ENCODE results near the gene TMEM91.
"Not testable (repeated sequence)": the region's sequence is repeated elsewhere in the genome, so short reads cannot be mapped to it uniquely, and the experiment has no call there.

- TF ChIP-seq POLR2AphosphoS5 (IDR thresholded peaks at IDR 0.05; ENCODE audit: borderline replicate concordance, low read depth, low read length); EZH2 (IDR thresholded peaks at IDR 0.05); FOXP2 (optimal IDR thresholded peaks at IDR 0.05; ENCODE audit: control extremely low read depth, extremely low read length, insufficient read depth): not testable (repeated sequence)
Measured at GRCh38 chr19:41408846-41409245, 32.5 kb downstream of the TMEM91 start.
